ENCODE results near the gene JAML. TPM values are rescaled to one million over a fixed set of nuclear protein-coding genes. Genes with fewer than 3 reads are reported as not detected.

Gene JAML
- total RNA-seq, 1 donor from 2014 or later, result 73.7 TPM

GRCh38 chr11:118240999-118241763 lies 16.4 kb upstream of the JAML start:
- intact Hi-C loops (cut with micrococcal nuclease), result loop anchor here (1.0 to 2.0 kb wide), 3 partner anchors 10 to 38 kb away; no protein-coding TSS in a partner anchor

- intact Hi-C loops (cut with micrococcal nuclease), result loop anchor here (1.0 to 2.0 kb wide), 2 partner anchors 9 to 37 kb away; no protein-coding TSS in a partner anchor
Measured at GRCh38 chr11:118239509-118240205, 14.8 kb upstream of the JAML start.

GRCh38 chr11:118238929-118239328 lies 14.1 kb upstream of the JAML start:
- intact Hi-C loops (cut with micrococcal nuclease), result loop anchor here (1.0 kb wide), 1 partner anchor 9 kb away; no protein-coding TSS in a partner anchor

GRCh38 chr11:118238421-118238820 lies 13.6 kb upstream of the JAML start:
- intact Hi-C loops (cut with micrococcal nuclease), result no loop called here

GRCh38 chr11:118236170-118236569 lies 11.4 kb upstream of the JAML start:
- intact Hi-C loops (cut with micrococcal nuclease), result no loop called here

GRCh38 chr11:118234833-118235232 lies 10.0 kb upstream of the JAML start:
- intact Hi-C loops (cut with micrococcal nuclease), result no loop called here

- intact Hi-C loops (cut with micrococcal nuclease), result no loop called here
Measured at GRCh38 chr11:118233850-118234249, 9.0 kb upstream of the JAML start.

- intact Hi-C loops (cut with micrococcal nuclease), result no loop called here
Measured at GRCh38 chr11:118233377-118233776, 8.6 kb upstream of the JAML start.

GRCh38 chr11:118232659-118233058 lies 7.8 kb upstream of the JAML start:
- intact Hi-C loops (cut with micrococcal nuclease), result no loop called here

- intact Hi-C loops (cut with micrococcal nuclease), result no loop called here
Measured at GRCh38 chr11:118231461-118231860, 6.7 kb upstream of the JAML start.

- intact Hi-C loops (cut with micrococcal nuclease), result loop anchor here (1.0 kb wide), 1 partner anchor 9 kb away; no protein-coding TSS in a partner anchor
Measured at GRCh38 chr11:118230088-118230487, 5.3 kb upstream of the JAML start.

- intact Hi-C loops (cut with micrococcal nuclease), result loop anchor here (2.0 to 5.0 kb wide), 3 partner anchors 15 to 168 kb away; no protein-coding TSS in a partner anchor
Measured at GRCh38 chr11:118229274-118229847, 4.5 kb upstream of the JAML start.

- intact Hi-C loops (cut with micrococcal nuclease), result loop anchor here (1.0 to 5.0 kb wide), 4 partner anchors 13 to 169 kb away; partner anchors contain the start of gene MPZL3
Measured at GRCh38 chr11:118227865-118228785, 3.3 kb upstream of the JAML start.

GRCh38 chr11:118226781-118227180 lies 2.0 kb upstream of the JAML start:
- intact Hi-C loops (cut with micrococcal nuclease), result loop anchor here (1.0 to 5.0 kb wide), 4 partner anchors 15 to 171 kb away; partner anchors contain the start of gene MPZL3

- intact Hi-C loops (cut with micrococcal nuclease), result loop anchor here (1.0 to 5.0 kb wide), 3 partner anchors 15 to 171 kb away; no protein-coding TSS in a partner anchor
Measured at GRCh38 chr11:118226296-118226695, 1.5 kb upstream of the JAML start.

GRCh38 chr11:118223992-118224391 lies 819 bp downstream of the JAML start:
- intact Hi-C loops (cut with micrococcal nuclease), result no loop called here

- intact Hi-C loops (cut with micrococcal nuclease), result no loop called here
Measured at GRCh38 chr11:118223570-118223969, 1.2 kb downstream of the JAML start.

- intact Hi-C loops (cut with micrococcal nuclease), result no loop called here
Measured at GRCh38 chr11:118222437-118222836, 2.4 kb downstream of the JAML start.

GRCh38 chr11:118221419-118221818 lies 3.4 kb downstream of the JAML start:
- intact Hi-C loops (cut with micrococcal nuclease), result no loop called here

- intact Hi-C loops (cut with micrococcal nuclease), result loop anchor here (5.0 kb wide), 1 partner anchor 123 kb away; the partner anchor contains the start of genes CD3D and CD3G
Measured at GRCh38 chr11:118219732-118220131, 5.1 kb downstream of the JAML start.

Measured in T-helper 2 cell treated with Interferon-gamma antibody and Interleukin-4, amounts not matched to agents 100 ng/mL and 5 ng/mL, for 36 hours (primary cell).